MM.1S (cell line): ENCODE data around the gene DOK4.

Experiments
- DNase-seq: peaks from one replicate; pipeline ENCODE4 v3.0.0-alpha.2; 2015
- H2AFZ ChIP-seq: fragments of 300-600 bp; sonication (generic); 2 replicates; pipeline ENCODE4 v1.6.0; 2016; ENCODE audit warnings: antibody characterized with exemption, low read length
- H3F3A ChIP-seq: fragments of 300-600 bp; sonication (generic); 2 replicates; pipeline ENCODE4 v1.6.1; 2016; ENCODE audit warnings: mild to moderate bottlenecking, antibody characterized with exemption, low read length, moderate library complexity, mixed read lengths; ENCODE audit not compliant: insufficient read depth
- H3K27ac ChIP-seq: fragments of 300-600 bp; sonication (generic); 2 replicates; pipeline ENCODE4 v1.5.1; 2016; ENCODE audit warnings: mild to moderate bottlenecking, low read length
- H3K27me3 ChIP-seq: fragments of 300-600 bp; sonication (generic); replicated peaks from 2 replicates; pipeline ENCODE4 v1.6.0; 2016; ENCODE audit warnings: low read length; ENCODE audit not compliant: insufficient read depth
- H3K36me3 ChIP-seq: fragments of 300-600 bp; sonication (generic); replicated peaks from 2 replicates; pipeline ENCODE4 v1.6.1; 2016; ENCODE audit warnings: mild to moderate bottlenecking, low read length, mixed read lengths; ENCODE audit not compliant: insufficient read depth
- H3K4me1 ChIP-seq: fragments of 300-600 bp; sonication (generic); 2 replicates; pipeline ENCODE4 v1.6.1; 2016; ENCODE audit warnings: low read length, mixed read lengths
- H3K4me2 ChIP-seq: fragments of 300-600 bp; sonication (generic); 2 replicates; pipeline ENCODE4 v1.6.0; 2016; ENCODE audit warnings: low read depth, low read length
- H3K4me3 ChIP-seq: fragments of 300-600 bp; sonication (generic); 2 replicates; pipeline ENCODE4 v1.5.1; 2016; ENCODE audit warnings: low read length, mixed read lengths
- H3K79me2 ChIP-seq: fragments of 300-600 bp; sonication (generic); 2 replicates; pipeline ENCODE4 v1.6.1; 2016; ENCODE audit warnings: mixed run types, low read length, mixed read lengths
- H3K9ac ChIP-seq: fragments of 300-600 bp; sonication (generic); 2 replicates; pipeline ENCODE4 v1.6.1; 2016; ENCODE audit warnings: low read length, mixed read lengths
- H3K9me2 ChIP-seq: fragments of 300-600 bp; sonication (generic); replicated peaks from 2 replicates; pipeline ENCODE4 v1.6.1; 2016; ENCODE audit warnings: mild to moderate bottlenecking, low read length, mixed read lengths; ENCODE audit not compliant: insufficient read depth
- H3K9me3 ChIP-seq: fragments of 300-600 bp; sonication (generic); replicated peaks from 2 replicates; pipeline ENCODE4 v1.6.1; 2016; ENCODE audit warnings: mild to moderate bottlenecking, low read length, mixed read lengths; ENCODE audit not compliant: insufficient read depth
- H4K20me1 ChIP-seq: fragments of 300-600 bp; sonication (generic); 2 replicates; pipeline ENCODE4 v1.6.1; 2016; ENCODE audit warnings: mild to moderate bottlenecking, low read length, moderate library complexity, mixed read lengths; ENCODE audit not compliant: insufficient read depth
- EZH2 ChIP-seq: fragments of 300-600 bp; sonication (generic); optimal IDR thresholded peaks from 2 replicates; pipeline ENCODE3; 2017; ENCODE audit warnings: low read depth, mild to moderate bottlenecking, antibody characterized with exemption, low read length, mixed read lengths
- EZH2phosphoT487 ChIP-seq: fragments of 300-600 bp; sonication (generic); IDR thresholded peaks from 2 replicates; pipeline ENCODE4 v1.6.1; 2018; ENCODE audit warnings: antibody characterized with exemption, low read length
- TF ChIP-seq, protein P1 (sequence below): fragments of 300-600 bp; sonication (generic); IDR thresholded peaks from 2 replicates; pipeline ENCODE4 v1.5.1; 2016; ENCODE audit warnings: antibody characterized with exemption, low read length, mixed read lengths

Gene DOK4

GRCh38 chr16:57430955-57431354 lies 55.3 kb downstream of the DOK4 start:
- H3K27me3 ChIP-seq, result no peaks in the 10 kb centered on the region
- H3K79me2 ChIP-seq, result no peaks in the 10 kb centered on the region
- no peak for DNase-seq
- no peak overlapping the region for H3K9ac ChIP-seq
- H3K9me2 ChIP-seq, result no peaks in the 10 kb centered on the region
- no peaks in the 10 kb centered on the region for H3F3A ChIP-seq
- no peak overlapping the region for H3K4me2 ChIP-seq
- no peaks in the 10 kb centered on the region for H3K4me1 ChIP-seq
- no peak overlapping the region for H3K27ac ChIP-seq
- no peaks in the 10 kb centered on the region for H3K9me3 ChIP-seq
- no peaks in the 10 kb centered on the region for H4K20me1 ChIP-seq
- TF ChIP-seq EZH2, result no peak
- no peak for TF ChIP-seq EZH2phosphoT487
- TF ChIP-seq, protein P1, sequence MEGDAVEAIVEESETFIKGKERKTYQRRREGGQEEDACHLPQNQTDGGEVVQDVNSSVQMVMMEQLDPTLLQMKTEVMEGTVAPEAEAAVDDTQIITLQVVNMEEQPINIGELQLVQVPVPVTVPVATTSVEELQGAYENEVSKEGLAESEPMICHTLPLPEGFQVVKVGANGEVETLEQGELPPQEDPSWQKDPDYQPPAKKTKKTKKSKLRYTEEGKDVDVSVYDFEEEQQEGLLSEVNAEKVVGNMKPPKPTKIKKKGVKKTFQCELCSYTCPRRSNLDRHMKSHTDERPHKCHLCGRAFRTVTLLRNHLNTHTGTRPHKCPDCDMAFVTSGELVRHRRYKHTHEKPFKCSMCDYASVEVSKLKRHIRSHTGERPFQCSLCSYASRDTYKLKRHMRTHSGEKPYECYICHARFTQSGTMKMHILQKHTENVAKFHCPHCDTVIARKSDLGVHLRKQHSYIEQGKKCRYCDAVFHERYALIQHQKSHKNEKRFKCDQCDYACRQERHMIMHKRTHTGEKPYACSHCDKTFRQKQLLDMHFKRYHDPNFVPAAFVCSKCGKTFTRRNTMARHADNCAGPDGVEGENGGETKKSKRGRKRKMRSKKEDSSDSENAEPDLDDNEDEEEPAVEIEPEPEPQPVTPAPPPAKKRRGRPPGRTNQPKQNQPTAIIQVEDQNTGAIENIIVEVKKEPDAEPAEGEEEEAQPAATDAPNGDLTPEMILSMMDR, result no peak
- peaks cover 20% of the 10 kb centered on the region for H3K36me3 ChIP-seq
- no peak overlapping the region for H3K4me3 ChIP-seq
- no peak overlapping the region for H2AFZ ChIP-seq

DNA sequence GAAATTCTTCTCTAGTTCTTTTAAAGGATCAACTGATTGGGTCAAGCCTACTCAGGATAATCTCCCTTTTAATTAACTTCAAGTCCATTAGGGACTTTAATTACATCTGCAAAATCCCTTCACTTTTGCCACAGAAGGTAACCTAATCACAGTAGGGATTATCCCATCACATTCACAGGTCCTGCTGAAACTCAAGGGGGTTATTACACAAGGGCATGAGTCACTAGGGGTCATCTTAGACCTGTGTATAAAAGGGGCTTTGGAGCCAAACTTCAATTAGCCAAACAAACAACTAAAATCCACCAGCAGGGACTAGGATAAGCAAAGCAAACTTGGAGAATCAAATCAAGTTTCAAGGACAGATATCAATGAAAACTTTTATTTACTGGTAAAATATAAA lies 58.5 kb downstream of the DOK4 start:
- H3K79me2 ChIP-seq, result no peaks in the 10 kb centered on the region
- no peak overlapping the region for H2AFZ ChIP-seq
- no peak overlapping the region for H3K4me3 ChIP-seq
- no peaks in the 10 kb centered on the region for H3K27me3 ChIP-seq
- no peak for TF ChIP-seq EZH2
- TF ChIP-seq, protein P1, result no peak
- TF ChIP-seq EZH2phosphoT487, result no peak
- H3F3A ChIP-seq, result no peaks in the 10 kb centered on the region
- no peak overlapping the region for H3K9ac ChIP-seq
- peaks cover 9% of the 10 kb centered on the region; the same call in 1 of the 2 replicates for H3K36me3 ChIP-seq
- no peaks in the 10 kb centered on the region for H3K9me3 ChIP-seq
- H3K4me2 ChIP-seq, result no peak overlapping the region
- no peak overlapping the region for H3K27ac ChIP-seq
- H4K20me1 ChIP-seq, result no peaks in the 10 kb centered on the region
- DNase-seq, result no peak
- no peaks in the 10 kb centered on the region for H3K9me2 ChIP-seq
- H3K4me1 ChIP-seq, result no peaks in the 10 kb centered on the region

DNA sequence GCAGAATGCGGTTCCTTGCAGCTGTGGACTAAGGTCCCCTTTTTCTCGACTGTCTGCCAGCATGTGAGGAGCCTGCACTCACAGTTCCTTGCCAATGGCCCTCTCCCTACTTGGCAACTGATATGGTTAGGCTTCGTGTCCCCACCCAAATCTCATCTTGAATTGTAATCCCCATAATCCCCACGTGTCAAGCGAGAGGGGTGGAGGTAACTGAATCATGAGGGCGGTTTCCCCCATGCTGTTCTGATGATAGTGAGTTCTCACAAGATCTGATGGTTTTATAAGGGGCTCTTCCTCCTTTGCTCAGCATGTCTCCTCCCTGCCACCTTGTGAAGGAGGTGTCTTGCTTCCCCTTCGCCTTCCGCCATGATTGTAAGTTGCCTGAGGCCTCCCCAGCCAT lies 59.0 kb downstream of the DOK4 start:
- Histone ChIP-seq H3K79me2 (no peaks in the 10 kb centered on the region), H3K36me3 (peaks cover 9% of the 10 kb centered on the region; the same call in 1 of the 2 replicates), H3K27ac (no peak overlapping the region), H3K9me3 (no peaks in the 10 kb centered on the region), H3K9me2 (no peaks in the 10 kb centered on the region), H3F3A (no peaks in the 10 kb centered on the region), H2AFZ (no peak overlapping the region), H3K4me1 (no peaks in the 10 kb centered on the region), H4K20me1 (no peaks in the 10 kb centered on the region), H3K4me2 (no peak overlapping the region), H3K4me3 (no peak overlapping the region), H3K27me3 (no peaks in the 10 kb centered on the region), H3K9ac (no peak overlapping the region)
- TF ChIP-seq, protein P1, result no peak
- TF ChIP-seq EZH2phosphoT487 (no peak), EZH2 (no peak)
- DNase-seq, result no peak
